HL-60 (cell line): ENCODE measurements around the gene SLC33A1.

Experiments used
- DNase-seq, 2 experiments: peaks; one replicate each; pipeline ENCODE4 v3.0.0-alpha.2; 2010 to 2020; ENCODE audit warnings: low read depth in 1 of 2, low spot score in 1 of 2
- H3K27ac ChIP-seq: fragments of 250-450 bp; sonication (Bioruptor Pico); replicated peaks from 2 replicates; pipeline ENCODE4 v1.5.1; 2020; ENCODE audit warnings: mild to moderate bottlenecking, moderate library complexity
- H3K27me3 ChIP-seq: fragments of 250-450 bp; sonication (Bioruptor Pico); 2 replicates; pipeline ENCODE4 v1.5.1; 2021; ENCODE audit warnings: mild to moderate bottlenecking, moderate library complexity; ENCODE audit not compliant: insufficient read depth, poor library complexity, severe bottlenecking
- H3K4me3 ChIP-seq: replicated peaks from 2 replicates; pipeline ENCODE4 v1.5.1; 2011; ENCODE audit warnings: mild to moderate bottlenecking, control low read depth, low read length; ENCODE audit not compliant: insufficient read depth
- GABPA ChIP-seq: IDR thresholded peaks from 2 replicates; pipeline ENCODE4 v1.6.1; 2012; ENCODE audit warnings: low read depth
- POLR2AphosphoS5 ChIP-seq: IDR thresholded peaks from 2 replicates; pipeline ENCODE4 v1.6.1; 2012; ENCODE audit warnings: low read depth
- SPI1 ChIP-seq: IDR thresholded peaks from 2 replicates; pipeline ENCODE4 v1.6.1; 2012; ENCODE audit warnings: low read depth, mild to moderate bottlenecking, borderline replicate concordance
- TF ChIP-seq, protein P1 (sequence below): IDR thresholded peaks from 2 replicates; pipeline ENCODE4 v1.6.1; 2012; ENCODE audit warnings: low read depth; ENCODE audit not compliant: insufficient replicate concordance
- TF ChIP-seq, protein P2 (sequence below): IDR thresholded peaks from one replicate; pipeline ENCODE4 v1.5.1; 2011; ENCODE audit warnings: low read length, control low read depth, inconsistent platforms; ENCODE audit not compliant: insufficient read depth

SLC33A1 gene

DNA sequence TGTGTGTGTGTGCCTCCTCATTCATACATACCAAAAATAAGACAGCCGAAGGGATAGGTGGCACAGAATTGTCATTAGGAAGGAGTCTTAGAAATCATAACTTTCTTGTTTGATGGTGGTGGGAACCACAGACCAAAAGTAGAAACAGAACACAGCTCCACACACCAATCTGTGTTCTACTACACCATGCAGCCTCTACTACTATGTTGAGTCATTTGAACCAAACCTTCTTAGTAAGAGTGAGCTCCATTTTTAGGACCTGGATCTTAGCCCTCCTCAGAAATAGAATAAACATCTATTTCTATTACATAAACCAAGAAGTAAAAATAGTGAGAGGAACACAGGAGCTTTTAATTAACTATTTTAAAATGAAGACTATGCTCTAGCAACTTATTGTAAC is 81.4 kb downstream of the SLC33A1 start:
- Histone ChIP-seq H3K27ac (no peak overlapping the region), H3K4me3 (no peak overlapping the region), H3K27me3 (no peaks in the 10 kb centered on the region)
- DNase-seq, result no peak
- TF ChIP-seq POLR2AphosphoS5 (no peak), GABPA (no peak), SPI1 (no peak)
- TF ChIP-seq, protein P1, sequence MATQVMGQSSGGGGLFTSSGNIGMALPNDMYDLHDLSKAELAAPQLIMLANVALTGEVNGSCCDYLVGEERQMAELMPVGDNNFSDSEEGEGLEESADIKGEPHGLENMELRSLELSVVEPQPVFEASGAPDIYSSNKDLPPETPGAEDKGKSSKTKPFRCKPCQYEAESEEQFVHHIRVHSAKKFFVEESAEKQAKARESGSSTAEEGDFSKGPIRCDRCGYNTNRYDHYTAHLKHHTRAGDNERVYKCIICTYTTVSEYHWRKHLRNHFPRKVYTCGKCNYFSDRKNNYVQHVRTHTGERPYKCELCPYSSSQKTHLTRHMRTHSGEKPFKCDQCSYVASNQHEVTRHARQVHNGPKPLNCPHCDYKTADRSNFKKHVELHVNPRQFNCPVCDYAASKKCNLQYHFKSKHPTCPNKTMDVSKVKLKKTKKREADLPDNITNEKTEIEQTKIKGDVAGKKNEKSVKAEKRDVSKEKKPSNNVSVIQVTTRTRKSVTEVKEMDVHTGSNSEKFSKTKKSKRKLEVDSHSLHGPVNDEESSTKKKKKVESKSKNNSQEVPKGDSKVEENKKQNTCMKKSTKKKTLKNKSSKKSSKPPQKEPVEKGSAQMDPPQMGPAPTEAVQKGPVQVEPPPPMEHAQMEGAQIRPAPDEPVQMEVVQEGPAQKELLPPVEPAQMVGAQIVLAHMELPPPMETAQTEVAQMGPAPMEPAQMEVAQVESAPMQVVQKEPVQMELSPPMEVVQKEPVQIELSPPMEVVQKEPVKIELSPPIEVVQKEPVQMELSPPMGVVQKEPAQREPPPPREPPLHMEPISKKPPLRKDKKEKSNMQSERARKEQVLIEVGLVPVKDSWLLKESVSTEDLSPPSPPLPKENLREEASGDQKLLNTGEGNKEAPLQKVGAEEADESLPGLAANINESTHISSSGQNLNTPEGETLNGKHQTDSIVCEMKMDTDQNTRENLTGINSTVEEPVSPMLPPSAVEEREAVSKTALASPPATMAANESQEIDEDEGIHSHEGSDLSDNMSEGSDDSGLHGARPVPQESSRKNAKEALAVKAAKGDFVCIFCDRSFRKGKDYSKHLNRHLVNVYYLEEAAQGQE, result no peak
- TF ChIP-seq, protein P2, sequence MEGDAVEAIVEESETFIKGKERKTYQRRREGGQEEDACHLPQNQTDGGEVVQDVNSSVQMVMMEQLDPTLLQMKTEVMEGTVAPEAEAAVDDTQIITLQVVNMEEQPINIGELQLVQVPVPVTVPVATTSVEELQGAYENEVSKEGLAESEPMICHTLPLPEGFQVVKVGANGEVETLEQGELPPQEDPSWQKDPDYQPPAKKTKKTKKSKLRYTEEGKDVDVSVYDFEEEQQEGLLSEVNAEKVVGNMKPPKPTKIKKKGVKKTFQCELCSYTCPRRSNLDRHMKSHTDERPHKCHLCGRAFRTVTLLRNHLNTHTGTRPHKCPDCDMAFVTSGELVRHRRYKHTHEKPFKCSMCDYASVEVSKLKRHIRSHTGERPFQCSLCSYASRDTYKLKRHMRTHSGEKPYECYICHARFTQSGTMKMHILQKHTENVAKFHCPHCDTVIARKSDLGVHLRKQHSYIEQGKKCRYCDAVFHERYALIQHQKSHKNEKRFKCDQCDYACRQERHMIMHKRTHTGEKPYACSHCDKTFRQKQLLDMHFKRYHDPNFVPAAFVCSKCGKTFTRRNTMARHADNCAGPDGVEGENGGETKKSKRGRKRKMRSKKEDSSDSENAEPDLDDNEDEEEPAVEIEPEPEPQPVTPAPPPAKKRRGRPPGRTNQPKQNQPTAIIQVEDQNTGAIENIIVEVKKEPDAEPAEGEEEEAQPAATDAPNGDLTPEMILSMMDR, result no peak

DNA sequence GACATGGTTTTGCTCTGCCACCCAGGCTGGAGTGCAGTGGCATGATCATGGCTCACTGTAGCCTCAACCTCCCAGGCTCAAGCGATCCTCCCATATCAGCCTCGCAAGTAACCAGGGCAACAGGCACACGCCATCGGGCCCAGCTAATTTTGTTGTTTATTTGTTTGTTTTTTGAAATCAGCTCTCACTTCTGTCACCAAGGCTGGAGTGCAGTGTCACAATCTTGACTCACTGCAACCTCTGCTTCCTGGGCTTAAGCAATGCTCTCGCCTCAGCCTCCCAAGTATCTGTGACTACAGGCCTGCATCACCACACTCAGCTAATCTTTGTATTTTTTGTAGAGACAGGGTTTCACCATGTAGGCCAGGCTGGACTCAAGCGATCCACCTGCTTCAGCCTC is 83.1 kb downstream of the SLC33A1 start:
- no peak for DNase-seq
- TF ChIP-seq SPI1 (no peak), POLR2AphosphoS5 (no peak), GABPA (no peak)
- TF ChIP-seq, protein P1, result no peak
- TF ChIP-seq, protein P2, result no peak
- H3K4me3 ChIP-seq, result no peak overlapping the region
- no peak overlapping the region for H3K27ac ChIP-seq
- no peaks in the 10 kb centered on the region for H3K27me3 ChIP-seq
